KMS-11 (cell line): ENCODE data around the gene IVD.

Source experiments
- H2AFZ ChIP-seq: fragments of 200-600 bp; sonication (generic); 2 replicates; pipeline ENCODE4 v1.6.1; 2016; ENCODE audit warnings: antibody characterized with exemption, mixed run types, low read depth
- H3K27ac ChIP-seq: fragments of 200-600 bp; sonication (generic); 2 replicates; pipeline ENCODE4 v1.6.1; 2016; ENCODE audit warnings: mild to moderate bottlenecking, mixed run types
- H3K27me3 ChIP-seq: fragments of 200-600 bp; sonication (generic); 2 replicates; pipeline ENCODE4 v1.6.1; 2017; ENCODE audit warnings: mild to moderate bottlenecking, low read depth, mixed run types, moderate library complexity; ENCODE audit not compliant: insufficient read depth
- H3K36me3 ChIP-seq: fragments of 200-600 bp; sonication (generic); 2 replicates; pipeline ENCODE4 v1.6.1; 2017; ENCODE audit warnings: mild to moderate bottlenecking, mixed run types; ENCODE audit not compliant: insufficient read depth
- H3K4me1 ChIP-seq: fragments of 200-600 bp; sonication (generic); 2 replicates; pipeline ENCODE4 v1.6.1; 2016; ENCODE audit warnings: mild to moderate bottlenecking, low read depth, mixed run types; ENCODE audit not compliant: poor library complexity, severe bottlenecking
- H3K4me2 ChIP-seq: fragments of 200-600 bp; sonication (generic); 2 replicates; pipeline ENCODE4 v1.7.0; 2016; ENCODE audit warnings: mild to moderate bottlenecking, mixed run types
- H3K4me3 ChIP-seq: fragments of 200-600 bp; sonication (generic); IDR thresholded peaks from 2 replicates; pipeline ENCODE4 v1.6.1; 2017; ENCODE audit warnings: low read depth, low read length, mixed read lengths; ENCODE audit not compliant: insufficient read depth
- H3K79me2 ChIP-seq: fragments of 200-600 bp; sonication (generic); 2 replicates; pipeline ENCODE4 v1.6.1; 2016; ENCODE audit warnings: low read depth, mixed run types; ENCODE audit not compliant: insufficient read depth
- H3K9ac ChIP-seq: fragments of 200-600 bp; sonication (generic); 2 replicates; pipeline ENCODE4 v1.6.1; 2016; ENCODE audit warnings: mild to moderate bottlenecking, mixed run types
- H4K20me1 ChIP-seq: fragments of 200-600 bp; sonication (generic); 2 replicates; pipeline ENCODE4 v1.6.1; 2016; ENCODE audit warnings: mild to moderate bottlenecking, mixed run types; ENCODE audit not compliant: insufficient read depth
- TF ChIP-seq, protein P1 (sequence below): fragments of 200-600 bp; sonication (generic); conservative IDR thresholded peaks from 2 replicates; pipeline ENCODE4 v1.6.1; 2017; ENCODE audit warnings: low read depth, mild to moderate bottlenecking, antibody characterized with exemption, low read length, moderate library complexity, mixed read lengths

Gene IVD

DNA sequence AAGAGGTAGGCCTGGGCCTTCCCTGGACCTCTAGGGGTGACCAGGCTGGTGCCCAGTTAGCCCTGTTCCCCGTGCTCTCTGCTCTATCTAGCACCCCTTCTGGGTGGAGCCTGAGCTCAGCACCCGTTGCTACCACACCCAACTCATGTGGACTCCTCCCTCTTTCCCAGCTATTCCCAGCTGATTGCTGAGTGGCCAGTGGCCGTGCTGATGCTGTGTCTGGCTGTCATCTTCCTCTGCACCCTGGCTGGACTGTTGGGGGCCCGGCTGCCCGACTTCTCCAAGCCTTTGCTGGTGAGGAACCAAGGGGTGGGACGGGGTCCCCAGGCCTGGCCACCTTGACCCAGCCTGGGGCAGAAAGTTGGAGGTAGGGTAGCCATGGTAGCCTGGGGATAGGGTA is 41.3 kb upstream of the IVD start:
- H3K27ac ChIP-seq, result no peak overlapping the region
- H3K4me2 ChIP-seq, result no peak overlapping the region
- H3K79me2 ChIP-seq, result no peaks in the 10 kb centered on the region
- H3K4me3 ChIP-seq, result no peak overlapping the region
- H2AFZ ChIP-seq, result no peak overlapping the region
- H3K36me3 ChIP-seq, result no peaks in the 10 kb centered on the region
- no peak overlapping the region for H3K9ac ChIP-seq
- H4K20me1 ChIP-seq, result no peaks in the 10 kb centered on the region
- peaks cover 11% of the 10 kb centered on the region for H3K4me1 ChIP-seq
- H3K27me3 ChIP-seq, result peaks cover 10% of the 10 kb centered on the region; the same call in 1 of the 2 replicates
- TF ChIP-seq, protein P1, sequence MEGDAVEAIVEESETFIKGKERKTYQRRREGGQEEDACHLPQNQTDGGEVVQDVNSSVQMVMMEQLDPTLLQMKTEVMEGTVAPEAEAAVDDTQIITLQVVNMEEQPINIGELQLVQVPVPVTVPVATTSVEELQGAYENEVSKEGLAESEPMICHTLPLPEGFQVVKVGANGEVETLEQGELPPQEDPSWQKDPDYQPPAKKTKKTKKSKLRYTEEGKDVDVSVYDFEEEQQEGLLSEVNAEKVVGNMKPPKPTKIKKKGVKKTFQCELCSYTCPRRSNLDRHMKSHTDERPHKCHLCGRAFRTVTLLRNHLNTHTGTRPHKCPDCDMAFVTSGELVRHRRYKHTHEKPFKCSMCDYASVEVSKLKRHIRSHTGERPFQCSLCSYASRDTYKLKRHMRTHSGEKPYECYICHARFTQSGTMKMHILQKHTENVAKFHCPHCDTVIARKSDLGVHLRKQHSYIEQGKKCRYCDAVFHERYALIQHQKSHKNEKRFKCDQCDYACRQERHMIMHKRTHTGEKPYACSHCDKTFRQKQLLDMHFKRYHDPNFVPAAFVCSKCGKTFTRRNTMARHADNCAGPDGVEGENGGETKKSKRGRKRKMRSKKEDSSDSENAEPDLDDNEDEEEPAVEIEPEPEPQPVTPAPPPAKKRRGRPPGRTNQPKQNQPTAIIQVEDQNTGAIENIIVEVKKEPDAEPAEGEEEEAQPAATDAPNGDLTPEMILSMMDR, result no peak

DNA sequence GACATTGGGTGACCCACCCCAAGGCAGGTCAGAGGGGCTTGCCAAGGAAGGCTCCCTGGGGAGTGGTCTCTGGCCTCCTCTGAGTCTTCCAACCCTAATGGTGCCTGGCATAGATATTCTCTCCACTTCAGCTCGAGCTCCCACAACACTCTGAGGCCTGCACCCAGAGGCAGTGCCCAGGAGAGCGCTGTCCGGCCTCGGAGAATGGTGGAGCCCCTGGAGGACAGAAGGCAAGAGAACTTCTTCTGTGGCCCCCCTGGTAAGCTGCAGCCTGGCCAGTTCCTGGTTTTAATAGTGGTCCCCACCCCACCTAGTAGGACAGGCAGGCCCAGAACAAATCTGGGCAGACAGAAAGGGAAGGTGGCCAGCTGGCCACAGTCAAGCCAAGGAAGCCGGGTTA is 40.6 kb upstream of the IVD start:
- Histone ChIP-seq H3K36me3 (no peaks in the 10 kb centered on the region), H4K20me1 (no peaks in the 10 kb centered on the region), H2AFZ (no peak overlapping the region), H3K4me3 (no peak overlapping the region), H3K27me3 (peaks cover 5% of the 10 kb centered on the region; the same call in 1 of the 2 replicates), H3K4me2 (no peak overlapping the region), H3K79me2 (no peaks in the 10 kb centered on the region), H3K27ac (no peak overlapping the region), H3K4me1 (peaks cover 11% of the 10 kb centered on the region), H3K9ac (no peak overlapping the region)
- TF ChIP-seq, protein P1, result no peak

DNA sequence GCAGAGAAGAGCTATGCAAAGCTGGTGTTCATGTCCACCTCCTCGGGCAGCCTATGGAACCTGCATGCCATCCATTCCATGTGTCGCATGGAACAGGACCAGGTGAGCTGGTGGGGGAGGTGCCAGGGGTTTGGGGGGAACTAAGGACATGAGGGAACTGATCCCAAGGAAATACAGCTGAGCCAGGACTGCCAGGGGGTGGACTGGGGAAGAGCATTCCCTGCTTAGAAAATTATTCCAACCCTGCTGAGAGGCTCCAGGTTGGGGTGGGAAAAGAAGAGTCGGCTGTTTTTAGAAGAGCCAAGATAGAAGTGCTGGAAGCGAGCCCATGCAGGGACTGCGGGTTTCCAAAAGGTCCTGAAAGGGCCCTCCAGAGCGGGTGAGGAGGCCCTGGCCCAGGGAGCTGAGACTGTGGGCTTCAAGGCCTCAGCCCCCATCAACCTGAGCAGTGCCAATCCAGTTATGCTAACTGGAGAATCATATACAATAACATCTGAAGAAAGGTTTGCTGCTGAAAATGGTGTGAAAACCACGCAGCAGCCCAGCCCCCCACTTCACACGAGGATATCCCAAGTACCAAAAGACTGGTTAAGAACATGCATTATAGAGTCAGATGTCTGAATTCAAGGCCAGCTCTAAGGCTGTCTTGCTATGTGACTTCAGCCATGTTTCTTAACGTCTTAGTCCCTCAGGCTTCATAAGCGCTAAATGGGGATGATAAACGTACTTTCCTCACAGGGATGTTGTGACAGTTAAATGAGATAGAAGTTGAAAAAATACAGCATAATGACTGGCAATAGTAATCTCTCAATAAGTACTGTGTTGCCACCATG is 39.8 kb upstream of the IVD start:
- H3K27ac ChIP-seq, result no peak overlapping the region
- H3K9ac ChIP-seq, result no peak overlapping the region
- peaks cover 3% of the 10 kb centered on the region; the same call in 1 of the 2 replicates for H3K27me3 ChIP-seq
- TF ChIP-seq, protein P1, result no peak
- peaks cover 11% of the 10 kb centered on the region for H3K4me1 ChIP-seq
- H2AFZ ChIP-seq, result no peak overlapping the region
- no peak overlapping the region for H3K4me3 ChIP-seq
- H3K36me3 ChIP-seq, result no peaks in the 10 kb centered on the region
- H3K79me2 ChIP-seq, result no peaks in the 10 kb centered on the region
- H3K4me2 ChIP-seq, result no peak overlapping the region
- H4K20me1 ChIP-seq, result no peaks in the 10 kb centered on the region

DNA sequence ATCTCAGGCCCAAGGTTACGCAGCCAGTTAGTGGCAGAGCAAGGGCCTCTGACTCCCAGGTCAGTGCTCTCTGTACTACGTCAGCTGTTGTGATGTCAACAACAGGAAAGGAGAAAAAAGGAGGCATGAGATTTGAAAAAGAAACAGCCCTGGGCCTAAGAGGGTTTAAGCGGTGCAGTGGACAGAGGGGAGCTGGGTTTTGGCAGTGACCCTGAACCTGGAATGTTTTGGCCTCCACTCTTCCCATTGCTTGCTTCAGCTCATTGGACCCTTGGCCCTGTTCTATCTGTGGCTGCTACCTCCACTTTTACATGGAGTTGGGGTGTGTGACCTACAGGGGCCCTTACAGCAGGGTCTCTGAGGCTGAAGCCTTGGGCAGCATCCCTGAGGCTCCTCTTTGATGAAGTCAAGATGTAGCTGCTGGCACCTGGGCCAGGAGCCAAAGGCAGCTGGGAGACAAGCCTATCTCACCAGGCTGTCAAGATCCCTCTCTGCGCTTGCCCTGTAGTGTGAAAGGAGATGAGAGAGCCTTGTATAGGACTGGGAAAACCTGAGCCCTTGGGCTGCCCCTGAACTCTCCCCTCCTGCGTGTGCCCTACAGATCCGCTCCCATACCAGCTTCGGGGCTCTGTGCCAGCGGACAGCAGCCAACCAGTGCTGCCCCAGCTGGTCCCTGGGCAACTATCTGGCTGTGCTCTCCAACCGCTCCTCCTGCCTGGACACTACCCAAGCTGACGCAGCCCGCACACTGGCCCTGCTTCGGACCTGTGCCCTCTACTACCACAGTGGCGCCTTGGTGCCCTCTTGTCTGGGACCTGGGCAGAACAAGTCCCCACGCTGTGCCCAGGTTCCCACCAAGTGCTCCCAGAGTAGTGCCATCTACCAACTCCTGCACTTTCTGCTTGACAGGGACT is 38.9 kb upstream of the IVD start:
- H3K36me3 ChIP-seq, result no peaks in the 10 kb centered on the region
- no peak overlapping the region for H3K4me2 ChIP-seq
- peaks cover 11% of the 10 kb centered on the region for H3K4me1 ChIP-seq
- H4K20me1 ChIP-seq, result no peaks in the 10 kb centered on the region
- no peak overlapping the region for H2AFZ ChIP-seq
- no peak overlapping the region for H3K9ac ChIP-seq
- H3K4me3 ChIP-seq, result no peak overlapping the region
- TF ChIP-seq, protein P1, result no peak
- H3K27me3 ChIP-seq, result peaks cover 10% of the 10 kb centered on the region; the same call in 1 of the 2 replicates
- H3K27ac ChIP-seq, result no peak overlapping the region
- H3K79me2 ChIP-seq, result no peaks in the 10 kb centered on the region
